ENCODE data around the gene C1orf94. TPM values are rescaled to one million over a fixed set of nuclear protein-coding genes. Genes with fewer than 3 reads are reported as not detected.

Gene C1orf94
- total RNA-seq, 1 experiment from 2014 or later: not detected

DNA sequence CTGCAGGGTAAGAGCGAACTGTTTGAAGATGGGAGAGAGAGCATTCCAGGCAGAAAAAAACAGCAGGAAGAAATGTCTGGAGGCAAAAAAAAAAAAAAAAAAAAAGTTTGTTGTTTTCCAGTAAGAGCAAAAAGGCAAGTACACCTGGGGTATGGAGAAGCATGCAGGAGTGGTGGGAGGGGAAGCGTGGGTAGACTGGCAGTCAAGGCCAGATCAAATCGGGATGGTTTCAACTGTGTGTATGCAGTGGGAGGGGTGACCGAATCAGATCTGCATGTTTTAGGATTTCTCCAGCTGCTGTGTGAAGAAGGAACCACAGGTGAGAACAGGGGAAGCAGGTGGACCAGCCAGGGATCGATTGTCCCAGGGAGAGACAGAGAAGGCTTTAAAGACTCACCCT, 46.4 kb upstream of the C1orf94 start:
- TF ChIP-seq, protein P1, sequence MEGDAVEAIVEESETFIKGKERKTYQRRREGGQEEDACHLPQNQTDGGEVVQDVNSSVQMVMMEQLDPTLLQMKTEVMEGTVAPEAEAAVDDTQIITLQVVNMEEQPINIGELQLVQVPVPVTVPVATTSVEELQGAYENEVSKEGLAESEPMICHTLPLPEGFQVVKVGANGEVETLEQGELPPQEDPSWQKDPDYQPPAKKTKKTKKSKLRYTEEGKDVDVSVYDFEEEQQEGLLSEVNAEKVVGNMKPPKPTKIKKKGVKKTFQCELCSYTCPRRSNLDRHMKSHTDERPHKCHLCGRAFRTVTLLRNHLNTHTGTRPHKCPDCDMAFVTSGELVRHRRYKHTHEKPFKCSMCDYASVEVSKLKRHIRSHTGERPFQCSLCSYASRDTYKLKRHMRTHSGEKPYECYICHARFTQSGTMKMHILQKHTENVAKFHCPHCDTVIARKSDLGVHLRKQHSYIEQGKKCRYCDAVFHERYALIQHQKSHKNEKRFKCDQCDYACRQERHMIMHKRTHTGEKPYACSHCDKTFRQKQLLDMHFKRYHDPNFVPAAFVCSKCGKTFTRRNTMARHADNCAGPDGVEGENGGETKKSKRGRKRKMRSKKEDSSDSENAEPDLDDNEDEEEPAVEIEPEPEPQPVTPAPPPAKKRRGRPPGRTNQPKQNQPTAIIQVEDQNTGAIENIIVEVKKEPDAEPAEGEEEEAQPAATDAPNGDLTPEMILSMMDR (IDR thresholded peaks at IDR 0.05; ENCODE audit: unreplicated experiment): no peak

DNA sequence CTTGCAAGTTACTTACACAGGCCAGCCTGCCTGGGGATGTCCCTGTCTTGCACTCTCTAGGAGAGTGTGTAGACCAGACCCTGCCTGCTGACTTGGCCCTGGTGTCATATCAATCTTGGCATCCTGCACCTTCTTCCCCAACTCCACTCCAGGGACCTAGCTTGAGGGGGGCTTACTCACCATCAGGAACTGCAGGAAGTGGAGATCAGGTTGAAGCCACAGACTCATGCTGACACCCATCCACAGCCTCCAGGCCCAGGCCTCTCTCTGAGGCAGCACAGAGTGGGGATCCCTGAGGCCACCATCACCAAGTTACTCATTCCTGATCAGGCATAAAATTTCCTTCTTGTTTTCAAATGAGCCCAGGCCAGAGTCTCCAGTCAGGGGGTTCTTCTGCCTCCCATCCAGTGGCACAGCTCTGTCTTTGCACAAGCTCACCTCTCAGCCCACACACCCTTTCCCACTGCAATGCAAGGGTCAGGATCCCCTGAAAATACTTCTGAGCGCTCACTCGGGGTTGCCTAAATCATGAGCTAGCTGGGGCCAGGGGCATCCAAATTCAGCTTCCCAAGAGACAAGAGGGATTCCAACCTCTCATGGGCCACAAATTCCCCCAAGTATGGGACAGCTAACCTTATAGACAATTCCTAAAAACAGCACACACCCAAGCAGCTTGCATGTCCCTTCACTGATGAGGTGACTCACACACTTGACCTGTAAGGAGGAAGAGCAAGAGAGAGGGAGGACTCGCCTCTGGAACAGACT, 45.1 kb upstream of the C1orf94 start:
- peaks cover 16% of the 10 kb centered on the region for H3K27me3 Mint-ChIP-seq (ENCODE audit: unreplicated experiment)
- peaks cover 6% of the 10 kb centered on the region for H3K9me3 Mint-ChIP-seq (ENCODE audit: low read depth, unreplicated experiment)
- H3K4me3 Mint-ChIP-seq (ENCODE audit: low read depth, unreplicated experiment): no peak overlapping the region
- CTCF ChIA-PET: no interaction called here
- DNase-seq: no peak
- TF ChIP-seq, protein P1 (IDR thresholded peaks at IDR 0.05; ENCODE audit: unreplicated experiment): no peak
- H3K27ac Mint-ChIP-seq (ENCODE audit: unreplicated experiment): no peak overlapping the region
- no peaks in the 10 kb centered on the region for H3K36me3 Mint-ChIP-seq (ENCODE audit: insufficient read depth, unreplicated experiment)
- intact Hi-C loops (cut with micrococcal nuclease; ENCODE audit: unreplicated experiment): no loop called here
- no TSS peak for BruUV-seq (replicated peaks)
- H3K4me1 Mint-ChIP-seq (ENCODE audit: low read depth, unreplicated experiment): no peaks in the 10 kb centered on the region

More for the DNA sequence above, 46.4 kb upstream of the C1orf94 start:
- no peaks in the 10 kb centered on the region for H3K36me3 Mint-ChIP-seq (ENCODE audit: insufficient read depth, unreplicated experiment)
- DNase-seq: no peak
- BruUV-seq (replicated peaks): no TSS peak
- peaks cover 6% of the 10 kb centered on the region for H3K9me3 Mint-ChIP-seq (ENCODE audit: low read depth, unreplicated experiment)
- peaks cover 21% of the 10 kb centered on the region for H3K27me3 Mint-ChIP-seq (ENCODE audit: unreplicated experiment)
- H3K4me3 Mint-ChIP-seq (ENCODE audit: low read depth, unreplicated experiment): no peak overlapping the region
- CTCF ChIA-PET: no interaction called here
- no peaks in the 10 kb centered on the region for H3K4me1 Mint-ChIP-seq (ENCODE audit: low read depth, unreplicated experiment)
- intact Hi-C loops (cut with micrococcal nuclease; ENCODE audit: unreplicated experiment): no loop called here
- H3K27ac Mint-ChIP-seq (ENCODE audit: unreplicated experiment): no peak overlapping the region

DNA sequence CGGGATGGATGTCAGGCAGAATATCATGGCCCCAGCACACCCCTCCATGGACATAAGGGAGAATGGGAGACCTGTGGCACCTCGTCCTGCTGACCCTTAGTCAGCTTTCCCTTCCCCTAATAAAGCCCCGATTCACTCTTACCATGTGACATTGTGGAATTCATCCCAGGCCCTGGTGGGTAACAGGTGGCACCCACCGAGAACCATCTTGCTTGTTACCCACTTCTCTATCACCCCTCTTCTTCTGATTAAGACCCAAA, 44.6 kb upstream of the C1orf94 start:
- Mint-ChIP-seq H3K27me3 (ENCODE audit: unreplicated experiment) (peaks cover 11% of the 10 kb centered on the region), H3K9me3 (ENCODE audit: low read depth, unreplicated experiment) (peaks cover 5% of the 10 kb centered on the region), H3K36me3 (ENCODE audit: insufficient read depth, unreplicated experiment) (no peaks in the 10 kb centered on the region), H3K4me1 (ENCODE audit: low read depth, unreplicated experiment) (no peaks in the 10 kb centered on the region), H3K4me3 (ENCODE audit: low read depth, unreplicated experiment) (no peak overlapping the region), H3K27ac (ENCODE audit: unreplicated experiment) (no peak overlapping the region)
- TF ChIP-seq, protein P1 (IDR thresholded peaks at IDR 0.05; ENCODE audit: unreplicated experiment): no peak
- CTCF ChIA-PET: no interaction called here
- BruUV-seq (replicated peaks): no TSS peak
- intact Hi-C loops (cut with micrococcal nuclease; ENCODE audit: unreplicated experiment): no loop called here
- DNase-seq: no peak

DNA sequence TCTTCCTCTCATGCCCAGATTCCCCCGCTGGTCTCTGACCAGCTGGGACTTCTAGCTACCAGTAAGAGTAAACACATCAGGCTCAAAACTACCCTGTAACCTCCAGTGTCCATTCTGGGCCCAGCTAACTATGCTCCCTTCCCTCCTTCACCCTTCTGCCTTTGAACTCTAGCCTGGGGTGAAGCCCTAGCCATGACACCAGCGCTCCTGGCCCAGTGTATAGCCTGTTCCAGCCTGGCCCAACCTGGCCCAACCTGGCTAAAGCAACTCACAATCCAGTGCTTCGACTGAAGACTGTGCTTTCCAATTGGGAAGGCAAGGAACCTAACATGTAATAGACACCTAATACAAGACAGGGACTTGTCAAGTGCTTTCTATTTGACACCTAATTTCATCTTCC, 39.3 kb upstream of the C1orf94 start:
- BruUV-seq (replicated peaks): no TSS peak
- Mint-ChIP-seq H3K9me3 (ENCODE audit: low read depth, unreplicated experiment) (peaks cover 2% of the 10 kb centered on the region), H3K27ac (ENCODE audit: unreplicated experiment) (no peak overlapping the region), H3K4me1 (ENCODE audit: low read depth, unreplicated experiment) (no peaks in the 10 kb centered on the region), H3K4me3 (ENCODE audit: low read depth, unreplicated experiment) (no peak overlapping the region), H3K27me3 (ENCODE audit: unreplicated experiment) (no peaks in the 10 kb centered on the region), H3K36me3 (ENCODE audit: insufficient read depth, unreplicated experiment) (no peaks in the 10 kb centered on the region)
- intact Hi-C loops (cut with micrococcal nuclease; ENCODE audit: unreplicated experiment): no loop called here
- DNase-seq: no peak
- CTCF ChIA-PET: no interaction called here
- TF ChIP-seq, protein P1 (IDR thresholded peaks at IDR 0.05; ENCODE audit: unreplicated experiment): no peak

Data from Calu3 (cell line).